ENCODE data around the gene RUNX1. TPM values are rescaled to one million over a fixed set of nuclear protein-coding genes. Genes with fewer than 3 reads are reported as not detected.

Gene RUNX1
- 10 to 100 TPM in 1 of 6 experiments, 1 to 10 TPM in 5; 2.9 to 18.3 (median 4.3) TPM for total RNA-seq
- long read RNA-seq = 0 reads

- TF ChIP-seq POLR2A (IDR thresholded peaks at IDR 0.05) = no peak
- TF ChIP-seq CTCF (IDR thresholded peaks at IDR 0.05) = no peak
- Histone ChIP-seq H3K4me1 (no peaks in the 10 kb centered on the region), H3K9me3 (no peaks in the 10 kb centered on the region), H3K27ac (peak within 1 kb of the TSS in 1 of 3 donors; percentile 22), H3K36me3 (no peaks in the 10 kb centered on the region), H3K27me3 (no peaks in the 10 kb centered on the region), H3K4me3 (peak within 1 kb of the TSS; percentile 1 to 32 (median 11))
- peak in 1 of 3 donors; percentile 28 for DNase-seq
- intact Hi-C loops (cut with DNase I) = no loop called here
- peak; percentile 29 to 40 (median 32) for ATAC-seq
- WGBS (ENCODE audit: insufficient coverage, low coverage, low lambda C conversion rate, missing lambda C conversion rate) = 51% methylated on average over 14 of the region's 14 CpGs
These were observed at the start of gene RUNX1 for GRCh38 chr21:35048706-35049617. Gene RUNX1 (minus strand): TSS chr21:35049302.

- TF ChIP-seq CTCF (IDR thresholded peaks at IDR 0.05) = no peak
- TF ChIP-seq POLR2A (IDR thresholded peaks at IDR 0.05) = no peak
- no peak for ATAC-seq
- no peak overlapping the region for H3K4me3 ChIP-seq
- 82% methylated on average over 3 of the region's 4 CpGs for WGBS (ENCODE audit: insufficient coverage, low coverage, low lambda C conversion rate, missing lambda C conversion rate)
- H3K27ac ChIP-seq = no peak overlapping the region
- intact Hi-C loops (cut with DNase I) = no loop called here
- DNase-seq = no peak
- no peaks in the 10 kb centered on the region for H3K36me3 ChIP-seq
- no peaks in the 10 kb centered on the region for H3K4me1 ChIP-seq
- H3K27me3 ChIP-seq = no peaks in the 10 kb centered on the region
- H3K9me3 ChIP-seq = no peaks in the 10 kb centered on the region
These were observed 48.4 kb upstream of the RUNX1 start for GRCh38 chr21:35097525-35097924.

GRCh38 chr21:35096959-35097358 is 47.9 kb upstream of the RUNX1 start:
- intact Hi-C loops (cut with DNase I) = no loop called here
- no peak for TF ChIP-seq POLR2A (IDR thresholded peaks at IDR 0.05)
- TF ChIP-seq CTCF (IDR thresholded peaks at IDR 0.05) = no peak
- Histone ChIP-seq H3K36me3 (no peaks in the 10 kb centered on the region), H3K4me1 (no peaks in the 10 kb centered on the region), H3K27me3 (no peaks in the 10 kb centered on the region), H3K27ac (no peak overlapping the region), H3K9me3 (no peaks in the 10 kb centered on the region), H3K4me3 (no peak overlapping the region)
- DNase-seq (no peak), ATAC-seq (no peak)

- no peak for ATAC-seq
- 97% methylated on average over 2 of the region's 2 CpGs for WGBS (ENCODE audit: insufficient coverage, low coverage, low lambda C conversion rate, missing lambda C conversion rate)
- H3K27me3 ChIP-seq = no peaks in the 10 kb centered on the region
- H3K4me3 ChIP-seq = no peak overlapping the region
- intact Hi-C loops (cut with DNase I) = no loop called here
- H3K4me1 ChIP-seq = no peaks in the 10 kb centered on the region
- TF ChIP-seq POLR2A (IDR thresholded peaks at IDR 0.05) = no peak
- H3K36me3 ChIP-seq = no peaks in the 10 kb centered on the region
- H3K9me3 ChIP-seq = no peaks in the 10 kb centered on the region
- no peak overlapping the region for H3K27ac ChIP-seq
- no peak for DNase-seq
These were observed 46.8 kb upstream of the RUNX1 start for GRCh38 chr21:35095859-35096291.

GRCh38 chr21:35093514-35093913 is 44.4 kb upstream of the RUNX1 start:
- Histone ChIP-seq H3K9me3 (no peaks in the 10 kb centered on the region), H3K27ac (no peak overlapping the region), H3K4me3 (no peak overlapping the region), H3K36me3 (no peaks in the 10 kb centered on the region), H3K4me1 (no peaks in the 10 kb centered on the region), H3K27me3 (no peaks in the 10 kb centered on the region)
- 74% methylated on average over 5 of the region's 5 CpGs for WGBS (ENCODE audit: insufficient coverage, low coverage, low lambda C conversion rate, missing lambda C conversion rate)
- intact Hi-C loops (cut with DNase I) = no loop called here
- ATAC-seq (no peak), DNase-seq (no peak)
- no peak for TF ChIP-seq CTCF (IDR thresholded peaks at IDR 0.05)
- TF ChIP-seq POLR2A (IDR thresholded peaks at IDR 0.05) = no peak

Measured in right lobe of liver (tissue), 6 donors.